Measurements from ENCODE around the gene CELSR1.

GRCh38 chr22:46317646-46318045 lies 219.8 kb downstream of the CELSR1 start:
- no peak for TF ChIP-seq CTCF (IDR thresholded peaks at IDR 0.05)
- no peak for TF ChIP-seq POLR2A (IDR thresholded peaks at IDR 0.05)
- TF ChIP-seq EP300 (IDR thresholded peaks at IDR 0.05), result no peak
- TF ChIP-seq POLR2AphosphoS5 (IDR thresholded peaks at IDR 0.05), result no peak

Data from sigmoid colon (tissue), 4 donors.